Coronary artery (tissue), 2 donors: Measurements from ENCODE around the gene DCAF15.

Experiments
- DNase-seq: peaks from one replicate; pipeline ENCODE4 v3.0.0-alpha.2; 2017; ENCODE audit warnings: low spot score
- H3K27ac ChIP-seq, 2 donors: fragments of 200-600 bp; sonication (generic); one replicate each; pipeline ENCODE4 v1.5.1; 2016 to 2019
- H3K4me3 ChIP-seq: fragments of 200-600 bp; sonication (generic); 2 replicates; pipeline ENCODE4 v1.5.1; 2016; ENCODE audit warnings: mild to moderate bottlenecking, moderate library complexity
- TF ChIP-seq, protein P1 (sequence below): fragments of 200-600 bp; sonication (generic); IDR thresholded peaks from one replicate; pipeline ENCODE4 v1.5.1; 2019; ENCODE audit warnings: antibody characterized with exemption

DCAF15 gene, protein sequence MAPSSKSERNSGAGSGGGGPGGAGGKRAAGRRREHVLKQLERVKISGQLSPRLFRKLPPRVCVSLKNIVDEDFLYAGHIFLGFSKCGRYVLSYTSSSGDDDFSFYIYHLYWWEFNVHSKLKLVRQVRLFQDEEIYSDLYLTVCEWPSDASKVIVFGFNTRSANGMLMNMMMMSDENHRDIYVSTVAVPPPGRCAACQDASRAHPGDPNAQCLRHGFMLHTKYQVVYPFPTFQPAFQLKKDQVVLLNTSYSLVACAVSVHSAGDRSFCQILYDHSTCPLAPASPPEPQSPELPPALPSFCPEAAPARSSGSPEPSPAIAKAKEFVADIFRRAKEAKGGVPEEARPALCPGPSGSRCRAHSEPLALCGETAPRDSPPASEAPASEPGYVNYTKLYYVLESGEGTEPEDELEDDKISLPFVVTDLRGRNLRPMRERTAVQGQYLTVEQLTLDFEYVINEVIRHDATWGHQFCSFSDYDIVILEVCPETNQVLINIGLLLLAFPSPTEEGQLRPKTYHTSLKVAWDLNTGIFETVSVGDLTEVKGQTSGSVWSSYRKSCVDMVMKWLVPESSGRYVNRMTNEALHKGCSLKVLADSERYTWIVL

GRCh38 chr19:13952154-13952930 is at the start of gene DCAF15:
TSS of gene DCAF15 (plus strand) at chr19:13952509. CDS start at chr19:13952513, 4 bp downstream.
- peak; percentile 100 for DNase-seq
- peak within 1 kb of the TSS; percentile 99 for H3K4me3 ChIP-seq
- peak within 1 kb of the TSS; percentile 77 to 95 for H3K27ac ChIP-seq
- TF ChIP-seq, protein P1, sequence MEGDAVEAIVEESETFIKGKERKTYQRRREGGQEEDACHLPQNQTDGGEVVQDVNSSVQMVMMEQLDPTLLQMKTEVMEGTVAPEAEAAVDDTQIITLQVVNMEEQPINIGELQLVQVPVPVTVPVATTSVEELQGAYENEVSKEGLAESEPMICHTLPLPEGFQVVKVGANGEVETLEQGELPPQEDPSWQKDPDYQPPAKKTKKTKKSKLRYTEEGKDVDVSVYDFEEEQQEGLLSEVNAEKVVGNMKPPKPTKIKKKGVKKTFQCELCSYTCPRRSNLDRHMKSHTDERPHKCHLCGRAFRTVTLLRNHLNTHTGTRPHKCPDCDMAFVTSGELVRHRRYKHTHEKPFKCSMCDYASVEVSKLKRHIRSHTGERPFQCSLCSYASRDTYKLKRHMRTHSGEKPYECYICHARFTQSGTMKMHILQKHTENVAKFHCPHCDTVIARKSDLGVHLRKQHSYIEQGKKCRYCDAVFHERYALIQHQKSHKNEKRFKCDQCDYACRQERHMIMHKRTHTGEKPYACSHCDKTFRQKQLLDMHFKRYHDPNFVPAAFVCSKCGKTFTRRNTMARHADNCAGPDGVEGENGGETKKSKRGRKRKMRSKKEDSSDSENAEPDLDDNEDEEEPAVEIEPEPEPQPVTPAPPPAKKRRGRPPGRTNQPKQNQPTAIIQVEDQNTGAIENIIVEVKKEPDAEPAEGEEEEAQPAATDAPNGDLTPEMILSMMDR = no peak

- no peak for DNase-seq
- no peak overlapping the region for H3K4me3 ChIP-seq
- H3K27ac ChIP-seq = no peak overlapping the region
- TF ChIP-seq, protein P1 = no peak
These were observed 49.2 kb upstream of the DCAF15 start for GRCh38 chr19:13902993-13903555.

DNA sequence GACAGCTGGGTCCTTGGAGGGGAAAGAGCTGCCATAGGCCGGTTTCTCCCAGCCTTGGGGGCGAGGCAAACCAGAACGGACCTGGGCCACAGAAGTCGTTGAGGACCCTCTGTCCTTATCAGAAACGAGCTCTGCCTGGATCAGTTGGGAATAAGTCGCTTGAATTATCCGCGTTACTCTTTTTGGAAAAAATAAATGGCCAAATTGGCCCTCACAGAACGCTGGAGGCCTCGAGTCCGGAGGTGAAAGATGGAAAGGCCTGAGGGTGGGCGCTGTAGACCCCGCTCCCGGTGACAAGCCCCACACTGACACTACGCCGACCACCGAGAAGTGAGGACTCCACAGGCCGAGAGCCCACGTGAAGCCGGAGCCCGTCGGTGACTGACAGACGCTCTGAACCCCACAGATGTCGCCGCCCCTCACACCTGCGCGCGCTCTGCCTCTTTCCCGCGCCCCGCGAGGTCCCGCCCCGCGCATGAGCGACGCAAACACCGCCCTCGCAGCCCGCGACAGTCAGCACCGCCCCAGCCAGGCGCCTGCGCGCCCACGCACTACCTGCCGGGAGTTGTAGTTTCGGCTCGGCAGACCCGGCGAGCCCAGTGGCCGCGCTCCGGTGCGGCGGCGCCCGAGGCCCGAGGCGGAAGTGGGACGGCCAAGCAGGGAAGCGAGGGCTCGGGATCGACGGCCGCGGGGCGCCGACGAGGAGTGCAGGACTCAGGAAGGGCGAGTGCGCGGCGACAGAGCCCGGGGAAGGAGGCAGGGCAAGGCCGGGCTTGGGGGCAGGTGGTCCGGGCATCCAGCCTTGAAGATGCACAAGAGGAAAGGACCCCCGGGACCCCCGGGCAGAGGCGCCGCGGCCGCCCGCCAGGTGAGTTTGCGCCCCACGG is 46.4 kb upstream of the DCAF15 start, which contains the start of the genes BRME1 and CC2D1A:
TSS of gene BRME1 (minus strand) at position 484 of the 887 bp plus-strand sequence. CDS start 1,225 bp downstream, outside the sequence.
TSS of gene CC2D1A (plus strand) at position 568 of the 887 bp plus-strand sequence. CDS start at position 809, 241 bp downstream.
- H3K27ac ChIP-seq = peak within 1 kb of the TSS; percentile 10 to 54
- peak within 1 kb of the TSS; percentile 85 for H3K4me3 ChIP-seq
- peak; percentile 91 for DNase-seq
- TF ChIP-seq, protein P1 = no peak

GRCh38 chr19:13906521-13906904 is 45.8 kb upstream of the DCAF15 start:
- Histone ChIP-seq H3K27ac (peak overlapping the region; percentile 10 to 54), H3K4me3 (peak overlapping the region; percentile 85)
- TF ChIP-seq, protein P1 = no peak
- no peak for DNase-seq

- TF ChIP-seq, protein P1 = no peak
- H3K4me3 ChIP-seq = peak overlapping the region; percentile 85
- no peak for DNase-seq
- no peak overlapping the region for H3K27ac ChIP-seq
These were observed 45.4 kb upstream of the DCAF15 start for GRCh38 chr19:13906910-13907309.

DNA sequence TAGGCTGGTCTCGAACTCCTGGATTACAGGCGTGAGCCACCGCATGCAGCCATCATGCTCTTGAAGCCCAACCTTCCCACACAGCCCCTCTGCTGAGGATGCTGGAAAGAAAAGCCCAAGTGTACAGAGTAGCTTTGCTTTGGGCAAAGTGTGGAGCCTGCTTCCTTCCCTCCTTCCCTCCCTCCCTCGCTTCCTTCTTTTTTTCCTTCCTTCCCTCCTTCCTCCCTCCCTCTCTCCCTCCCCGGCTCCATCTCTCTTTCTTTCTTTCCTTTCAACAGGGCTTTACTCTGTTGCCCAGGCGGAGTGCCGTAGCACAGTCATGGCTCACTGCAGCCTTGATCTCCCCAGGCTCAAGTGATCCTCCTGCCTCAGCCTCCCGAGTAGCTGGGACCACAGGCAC is 43.6 kb upstream of the DCAF15 start:
- Histone ChIP-seq H3K27ac (no peak overlapping the region), H3K4me3 (no peak overlapping the region)
- DNase-seq = no peak
- TF ChIP-seq, protein P1 = no peak
